Liver (tissue), 9 donors: ENCODE measurements around the gene FAM181B. TPM values are rescaled to one million over a fixed set of nuclear protein-coding genes. Genes with fewer than 3 reads are reported as not detected.

Experiments used
- DNase-seq: peaks from one replicate; pipeline ENCODE4 v3.0.0-alpha.2; 2017; ENCODE audit warnings: low spot score
- H3K27ac ChIP-seq, 2 donors: one replicate each; pipeline ENCODE4 v1.7.0; 2013; ENCODE audit warnings: inconsistent platforms in 2 of 2, low read length in 2 of 2, control low read depth in 1 of 2, low read depth in 1 of 2, mild to moderate bottlenecking in 1 of 2
- H3K27me3 ChIP-seq, 4 donors: one replicate each; pipeline versions ENCODE4 v1.6.1 to v1.7.0; 2013; ENCODE audit warnings: low read length in 3 of 4, inconsistent platforms in 1 of 4, mild to moderate bottlenecking in 1 of 4, moderate library complexity in 1 of 4; ENCODE audit not compliant: control insufficient read depth in 4 of 4, insufficient read depth in 4 of 4
- H3K36me3 ChIP-seq, 4 donors: one replicate each; pipeline versions ENCODE4 v1.6.1 to v1.7.0; 2013; ENCODE audit warnings: low read length in 3 of 4, mild to moderate bottlenecking in 3 of 4, low read depth in 1 of 4, moderate library complexity in 1 of 4; ENCODE audit not compliant: control insufficient read depth in 4 of 4, insufficient read depth in 3 of 4
- H3K4me1 ChIP-seq, 4 donors: one replicate each; pipeline versions ENCODE4 v1.6.1 to v1.7.0; 2013; ENCODE audit warnings: low read length in 3 of 4, mild to moderate bottlenecking in 3 of 4, moderate library complexity in 1 of 4; ENCODE audit not compliant: control insufficient read depth in 4 of 4, insufficient read depth in 4 of 4
- H3K4me3 ChIP-seq, 3 donors: one replicate each; pipeline versions ENCODE4 v1.6.1 to v1.7.0; 2013; ENCODE audit warnings: low read length in 3 of 3, control low read depth in 1 of 3, low read depth in 1 of 3, mild to moderate bottlenecking in 1 of 3
- H3K9ac ChIP-seq, 2 donors: one replicate each; pipeline ENCODE4 v1.7.0; 2013; ENCODE audit warnings: low read length in 2 of 2, mild to moderate bottlenecking in 2 of 2, moderate library complexity in 2 of 2, control low read depth in 1 of 2, low read depth in 1 of 2
- H3K9me3 ChIP-seq, 4 donors: one replicate each; pipeline versions ENCODE4 v1.6.1 to v1.7.0; 2013; ENCODE audit warnings: low read length in 3 of 4; ENCODE audit not compliant: control insufficient read depth in 4 of 4
- EGR1 ChIP-seq, 2 donors: IDR thresholded peaks; 2 replicates each; pipeline ENCODE4 v1.6.1; 2016 to 2018; ENCODE audit warnings: antibody characterized with exemption in 2 of 2, low read depth in 2 of 2
- FOXA1 ChIP-seq: IDR thresholded peaks from 2 replicates; pipeline ENCODE4 v1.6.1; 2016; ENCODE audit warnings: antibody characterized with exemption
- FOXA2 ChIP-seq: IDR thresholded peaks from 2 replicates; pipeline ENCODE4 v1.6.1; 2016; ENCODE audit warnings: antibody characterized with exemption
- GABPA ChIP-seq, 2 donors: IDR thresholded peaks in 1 of 2; conservative IDR thresholded peaks in 1 of 2; 2 replicates each; pipeline ENCODE4 v1.6.1; 2016; ENCODE audit warnings: antibody characterized with exemption in 2 of 2, mild to moderate bottlenecking in 1 of 2, moderate library complexity in 1 of 2
- HNF4A ChIP-seq, 2 donors: conservative IDR thresholded peaks; 2 replicates each; pipeline ENCODE4 v1.6.1; 2016; ENCODE audit warnings: antibody characterized with exemption in 2 of 2, mild to moderate bottlenecking in 2 of 2
- HNF4G ChIP-seq: IDR thresholded peaks from 2 replicates; pipeline ENCODE4 v1.6.1; 2016; ENCODE audit warnings: antibody characterized with exemption
- JUND ChIP-seq, 2 donors: IDR thresholded peaks; 2 replicates each; pipeline ENCODE4 v1.6.1; 2016; ENCODE audit warnings: antibody characterized with exemption in 2 of 2
- NR2F2 ChIP-seq: IDR thresholded peaks from 2 replicates; pipeline ENCODE4 v1.6.1; 2016; ENCODE audit warnings: antibody characterized with exemption
- RAD21 ChIP-seq, 2 donors: IDR thresholded peaks; 2 replicates each; pipeline ENCODE4 v1.6.1; 2016; ENCODE audit warnings: antibody characterized with exemption in 2 of 2, mild to moderate bottlenecking in 2 of 2
- RXRA ChIP-seq, 2 donors: IDR thresholded peaks; 2 replicates each; pipeline ENCODE4 v1.6.1; 2017 to 2018; ENCODE audit warnings: antibody characterized with exemption in 2 of 2, mild to moderate bottlenecking in 1 of 2
- SP1 ChIP-seq: IDR thresholded peaks from 2 replicates; pipeline ENCODE4 v1.6.1; 2018; ENCODE audit warnings: antibody characterized with exemption, mild to moderate bottlenecking
- TAF1 ChIP-seq: conservative IDR thresholded peaks from 2 replicates; pipeline ENCODE4 v1.6.1; 2016; ENCODE audit warnings: antibody characterized with exemption, mild to moderate bottlenecking
- YY1 ChIP-seq: IDR thresholded peaks from 2 replicates; pipeline ENCODE4 v1.6.1; 2016; ENCODE audit warnings: antibody characterized with exemption, mild to moderate bottlenecking
- WGBS: extraction: QIAGEN DNeasy Blood & Tissue Kit; methylation state at CpG from one replicate; pipeline ENCODE4 v1.1.7; 2013; 5-methylcytosine and 5-hydroxymethylcytosine counted together
- polyA plus RNA-seq, 2 donors: library from polyadenylated mRNA; stranded (reverse) in 1 of 2; unstranded in 1 of 2; fragments of 200-250 nt in 1 of 2; fragments of >200 nt in 1 of 2; fragmentation: Nextera tagmentation in 1 of 2; extraction: Ambion mirVana in 1 of 2; gene quantifications; one replicate each; pipeline versions ENCODE4 v1.2.1 to v1.2.3, GENCODE V29; 2013 to 2015
- total RNA-seq, 2 donors: library from RNA; depleted of rRNA; stranded (reverse); fragments of >200 nt; gene quantifications; one replicate each; pipeline ENCODE4 v1.2.3, GENCODE V29; 2014
- TF ChIP-seq, protein P1 (sequence below): IDR thresholded peaks from 2 replicates; pipeline ENCODE4 v1.6.1; 2016; ENCODE audit warnings: antibody characterized with exemption
- TF ChIP-seq, protein P2 (sequence below): fragments of 150-350 bp; IDR thresholded peaks from 2 replicates; pipeline ENCODE4 v1.5.1; 2017; ENCODE audit warnings: improper control_type of control experiment, low read depth, low read length; ENCODE audit not compliant: missing input control
- TF ChIP-seq, protein P3 (sequence below): IDR thresholded peaks from 2 replicates; pipeline ENCODE4 v1.6.1; 2016; ENCODE audit warnings: antibody characterized with exemption
- TF ChIP-seq, protein P4 (sequence below): IDR thresholded peaks from 2 replicates; pipeline ENCODE4 v1.6.1; 2016; ENCODE audit warnings: antibody characterized with exemption
- donor health status: healthy.
- donor health status: healthy.
- donor health status: healthy.
- donor health status: healthy.
- donor health status: healthy.

FAM181B gene
- total and polyA plus RNA-seq, 4 donors = under 0.01 to 0.03 TPM; not detected in 2

DNA sequence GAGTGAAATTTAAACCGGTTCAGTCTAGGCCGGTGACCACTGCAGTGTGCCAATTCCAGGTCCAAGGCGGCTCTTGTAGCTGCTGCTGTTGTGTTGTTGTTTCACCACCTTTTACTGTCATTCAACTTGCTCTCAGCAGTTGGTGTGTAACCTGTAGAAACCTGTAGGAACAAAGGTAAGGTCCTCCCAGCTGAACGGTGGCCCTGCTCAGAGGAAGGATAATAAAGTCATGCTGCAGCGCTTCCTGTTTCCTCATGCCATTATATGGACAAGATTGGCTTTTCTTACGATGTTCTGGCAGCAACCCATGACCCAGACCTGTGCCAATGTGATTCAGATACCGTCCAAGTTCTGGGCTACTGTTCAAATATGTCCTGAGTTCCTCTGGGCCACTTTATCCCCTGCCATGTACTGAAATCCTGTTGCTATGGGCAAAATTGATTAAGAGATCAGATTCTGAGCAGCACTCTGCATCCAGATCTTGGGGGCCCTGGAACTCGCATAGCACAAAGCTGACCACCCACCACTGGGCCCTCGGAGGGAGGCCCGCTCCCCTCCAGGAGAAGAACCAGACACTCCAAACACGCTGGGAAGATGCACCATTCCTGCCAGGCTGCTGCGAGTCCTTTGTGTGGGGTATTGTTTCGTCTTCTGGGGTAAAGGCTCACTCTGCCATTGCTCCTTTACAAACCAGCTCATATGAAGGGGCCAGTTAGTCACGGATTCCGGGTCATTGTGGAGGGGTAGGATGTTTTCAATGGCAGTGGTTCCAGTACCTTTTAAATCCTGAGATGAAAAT lies 13.2 kb downstream of the FAM181B start:
- Histone ChIP-seq H3K9me3 (no peaks in the 10 kb centered on the region), H3K9ac (no peak overlapping the region), H3K27me3 (no peaks in the 10 kb centered on the region), H3K27ac (no peak overlapping the region), H3K4me1 (no peaks in the 10 kb centered on the region), H3K4me3 (no peak overlapping the region), H3K36me3 (no peaks in the 10 kb centered on the region)
- no peak for DNase-seq
- WGBS = 77% methylated on average over 15 of the region's 15 CpGs
- TF ChIP-seq RXRA (IDR thresholded peaks at IDR 0.05) (no peak), FOXA1 (no peak), JUND (IDR thresholded peaks at IDR 0.05) (no peak), HNF4G (no peak), HNF4A (conservative IDR thresholded peaks at IDR 0.05) (no peak), NR2F2 (no peak), RAD21 (IDR thresholded peaks at IDR 0.05) (no peak), SP1 (no peak), EGR1 (IDR thresholded peaks at IDR 0.05; ENCODE audit: low read depth in 2 of 2) (no peak)
- TF ChIP-seq, protein P1, sequence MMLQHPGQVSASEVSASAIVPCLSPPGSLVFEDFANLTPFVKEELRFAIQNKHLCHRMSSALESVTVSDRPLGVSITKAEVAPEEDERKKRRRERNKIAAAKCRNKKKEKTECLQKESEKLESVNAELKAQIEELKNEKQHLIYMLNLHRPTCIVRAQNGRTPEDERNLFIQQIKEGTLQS = no peak
- TF ChIP-seq, protein P2, sequence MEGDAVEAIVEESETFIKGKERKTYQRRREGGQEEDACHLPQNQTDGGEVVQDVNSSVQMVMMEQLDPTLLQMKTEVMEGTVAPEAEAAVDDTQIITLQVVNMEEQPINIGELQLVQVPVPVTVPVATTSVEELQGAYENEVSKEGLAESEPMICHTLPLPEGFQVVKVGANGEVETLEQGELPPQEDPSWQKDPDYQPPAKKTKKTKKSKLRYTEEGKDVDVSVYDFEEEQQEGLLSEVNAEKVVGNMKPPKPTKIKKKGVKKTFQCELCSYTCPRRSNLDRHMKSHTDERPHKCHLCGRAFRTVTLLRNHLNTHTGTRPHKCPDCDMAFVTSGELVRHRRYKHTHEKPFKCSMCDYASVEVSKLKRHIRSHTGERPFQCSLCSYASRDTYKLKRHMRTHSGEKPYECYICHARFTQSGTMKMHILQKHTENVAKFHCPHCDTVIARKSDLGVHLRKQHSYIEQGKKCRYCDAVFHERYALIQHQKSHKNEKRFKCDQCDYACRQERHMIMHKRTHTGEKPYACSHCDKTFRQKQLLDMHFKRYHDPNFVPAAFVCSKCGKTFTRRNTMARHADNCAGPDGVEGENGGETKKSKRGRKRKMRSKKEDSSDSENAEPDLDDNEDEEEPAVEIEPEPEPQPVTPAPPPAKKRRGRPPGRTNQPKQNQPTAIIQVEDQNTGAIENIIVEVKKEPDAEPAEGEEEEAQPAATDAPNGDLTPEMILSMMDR = no peak
- TF ChIP-seq, protein P3, sequence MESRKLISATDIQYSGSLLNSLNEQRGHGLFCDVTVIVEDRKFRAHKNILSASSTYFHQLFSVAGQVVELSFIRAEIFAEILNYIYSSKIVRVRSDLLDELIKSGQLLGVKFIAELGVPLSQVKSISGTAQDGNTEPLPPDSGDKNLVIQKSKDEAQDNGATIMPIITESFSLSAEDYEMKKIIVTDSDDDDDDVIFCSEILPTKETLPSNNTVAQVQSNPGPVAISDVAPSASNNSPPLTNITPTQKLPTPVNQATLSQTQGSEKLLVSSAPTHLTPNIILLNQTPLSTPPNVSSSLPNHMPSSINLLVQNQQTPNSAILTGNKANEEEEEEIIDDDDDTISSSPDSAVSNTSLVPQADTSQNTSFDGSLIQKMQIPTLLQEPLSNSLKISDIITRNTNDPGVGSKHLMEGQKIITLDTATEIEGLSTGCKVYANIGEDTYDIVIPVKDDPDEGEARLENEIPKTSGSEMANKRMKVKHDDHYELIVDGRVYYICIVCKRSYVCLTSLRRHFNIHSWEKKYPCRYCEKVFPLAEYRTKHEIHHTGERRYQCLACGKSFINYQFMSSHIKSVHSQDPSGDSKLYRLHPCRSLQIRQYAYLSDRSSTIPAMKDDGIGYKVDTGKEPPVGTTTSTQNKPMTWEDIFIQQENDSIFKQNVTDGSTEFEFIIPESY = no peak

DNA sequence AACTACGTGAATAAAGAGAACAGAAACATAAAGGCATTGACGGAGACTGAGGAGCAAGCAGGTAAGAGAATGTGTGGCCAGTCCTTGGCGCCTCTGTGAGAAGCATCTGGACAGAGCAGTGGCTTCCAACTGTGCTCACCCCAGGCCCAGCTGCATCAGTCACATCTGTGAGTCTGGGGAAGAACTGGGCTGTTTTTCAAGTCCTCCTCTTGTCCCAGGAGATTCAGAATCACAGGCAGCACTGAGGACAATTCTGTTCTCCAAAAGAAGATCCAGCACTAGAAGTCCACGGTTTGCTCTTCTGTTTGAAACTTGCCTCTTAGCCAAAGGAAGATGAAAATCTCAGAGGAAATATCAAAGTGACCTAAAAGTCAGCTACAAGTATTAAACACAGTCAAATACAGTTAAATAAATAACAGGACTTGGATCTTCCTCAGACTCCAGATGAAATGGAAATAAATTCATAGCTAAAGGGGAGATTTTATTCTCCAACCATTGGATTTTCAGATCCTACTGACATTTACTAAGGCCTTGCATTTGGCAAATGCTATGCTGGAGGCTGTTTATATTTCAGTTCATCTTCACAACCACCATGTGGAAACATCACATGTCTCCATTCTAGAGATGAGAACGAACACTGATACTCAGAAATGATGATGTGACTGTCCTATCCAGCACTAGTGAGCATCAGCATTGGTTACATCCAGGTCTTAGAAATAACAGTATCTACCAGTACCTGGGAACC lies 14.1 kb downstream of the FAM181B start:
- no peak for DNase-seq
- H3K9me3 ChIP-seq = no peaks in the 10 kb centered on the region
- WGBS = 80% methylated on average over 5 of the region's 5 CpGs
- no peaks in the 10 kb centered on the region for H3K4me1 ChIP-seq
- H3K27me3 ChIP-seq = peaks cover 0 to 2% (median 0%) of the 10 kb centered on the region in 4 donors
- H3K4me3 ChIP-seq = no peak overlapping the region
- no peak overlapping the region for H3K9ac ChIP-seq
- no peaks in the 10 kb centered on the region for H3K36me3 ChIP-seq
- H3K27ac ChIP-seq = no peak overlapping the region
- TF ChIP-seq JUND (IDR thresholded peaks at IDR 0.05) (no peak), NR2F2 (no peak), YY1 (no peak), RAD21 (IDR thresholded peaks at IDR 0.05) (no peak), GABPA (IDR thresholded peaks at IDR 0.05 in 1 of 2, conservative IDR thresholded peaks at IDR 0.05 in 1 of 2) (no peak), HNF4A (conservative IDR thresholded peaks at IDR 0.05) (no peak), HNF4G (no peak), FOXA1 (no peak), SP1 (no peak), EGR1 (IDR thresholded peaks at IDR 0.05; ENCODE audit: low read depth in 2 of 2) (no peak), FOXA2 (no peak), TAF1 (no peak), RXRA (IDR thresholded peaks at IDR 0.05) (no peak)
- TF ChIP-seq, protein P2 = no peak
- TF ChIP-seq, protein P4, sequence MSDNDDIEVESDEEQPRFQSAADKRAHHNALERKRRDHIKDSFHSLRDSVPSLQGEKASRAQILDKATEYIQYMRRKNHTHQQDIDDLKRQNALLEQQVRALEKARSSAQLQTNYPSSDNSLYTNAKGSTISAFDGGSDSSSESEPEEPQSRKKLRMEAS = no peak
- TF ChIP-seq, protein P3 = no peak
- TF ChIP-seq, protein P1 = no peak
